Esophagus (tissue), 2 donors: ENCODE measurements around the gene CTNNA2. TPM values are rescaled to one million over a fixed set of nuclear protein-coding genes. Genes with fewer than 3 reads are reported as not detected.

ENCODE experiments used
- H3K27ac ChIP-seq, 2 donors: one replicate each; pipeline ENCODE4 v1.5.1; 2013; ENCODE audit warnings: low read depth in 2 of 2, mild to moderate bottlenecking in 2 of 2, inconsistent platforms in 1 of 2, low read length in 1 of 2, moderate library complexity in 1 of 2
- H3K27me3 ChIP-seq, 2 donors: one replicate each; pipeline ENCODE4 v1.6.1; 2013; ENCODE audit warnings: low read length in 2 of 2, control low read depth in 1 of 2, mild to moderate bottlenecking in 1 of 2; ENCODE audit not compliant: insufficient read depth in 2 of 2, control insufficient read depth in 1 of 2
- H3K36me3 ChIP-seq, 2 donors: one replicate each; pipeline ENCODE4 v1.6.1; 2013; ENCODE audit warnings: low read length in 1 of 2; ENCODE audit not compliant: control insufficient read depth in 2 of 2, insufficient read depth in 2 of 2
- H3K4me1 ChIP-seq, 2 donors: one replicate each; pipeline ENCODE4 v1.6.1; 2013; ENCODE audit warnings: low read length in 1 of 2; ENCODE audit not compliant: control insufficient read depth in 2 of 2, insufficient read depth in 2 of 2
- H3K4me3 ChIP-seq, 2 donors: one replicate each; pipeline ENCODE4 v1.5.1; 2013; ENCODE audit warnings: low read length in 2 of 2, mild to moderate bottlenecking in 2 of 2, low read depth in 1 of 2, moderate library complexity in 1 of 2
- H3K9me3 ChIP-seq, 2 donors: one replicate each; pipeline ENCODE4 v1.6.1; 2013; ENCODE audit warnings: mild to moderate bottlenecking in 2 of 2, low read depth in 1 of 2, low read length in 1 of 2, moderate library complexity in 1 of 2; ENCODE audit not compliant: control insufficient read depth in 2 of 2, insufficient read depth in 1 of 2
- WGBS, 2 donors: extraction: QIAGEN DNeasy Blood & Tissue Kit; methylation state at CpG; one replicate each; pipeline ENCODE4 v1.1.7; 2013; 5-methylcytosine and 5-hydroxymethylcytosine counted together
- polyA plus RNA-seq, 2 donors: library from polyadenylated mRNA; stranded (reverse); fragments of 200-250 nt; gene quantifications; one replicate each; pipeline ENCODE4 v1.2.3, GENCODE V29; 2013
- donor health status: healthy with polysubstance abuse.
- donor health status: Bipolar disorder and iron deficiency.

The CTNNA2 gene
- polyA plus RNA-seq, 2 donors, result 0.02 TPM; not detected in 1

- no peaks in the 10 kb centered on the region for H3K9me3 ChIP-seq
- no peaks in the 10 kb centered on the region for H3K27me3 ChIP-seq
- no peak overlapping the region for H3K4me3 ChIP-seq
- H3K27ac ChIP-seq, result no peak overlapping the region
- H3K4me1 ChIP-seq, result no peaks in the 10 kb centered on the region
- no peaks in the 10 kb centered on the region for H3K36me3 ChIP-seq
- WGBS, 2 donors, result 84 to 89% methylated on average over 5 of the region's 5 CpGs
Measured at GRCh38 chr2:80258793-80259192, 745.9 kb downstream of the CTNNA2 start.

- H3K27ac ChIP-seq, result no peak overlapping the region
- WGBS, 2 donors, result 82 to 92% methylated on average over 3 of the region's 3 CpGs
Measured at GRCh38 chr2:80259292-80259691, 746.4 kb downstream of the CTNNA2 start.

GRCh38 chr2:80266231-80266630 is 753.4 kb downstream of the CTNNA2 start:
- no peak overlapping the region for H3K27ac ChIP-seq
- no peaks in the 10 kb centered on the region for H3K4me1 ChIP-seq
- 82 to 83% methylated on average over 6 of the region's 6 CpGs for WGBS, 2 donors
- H3K9me3 ChIP-seq, result peaks cover 0 to 2% of the 10 kb centered on the region in 2 donors
- no peak overlapping the region for H3K4me3 ChIP-seq
- no peaks in the 10 kb centered on the region for H3K27me3 ChIP-seq
- no peaks in the 10 kb centered on the region for H3K36me3 ChIP-seq

More at GRCh38 chr2:80259292-80259691, 746.4 kb downstream of the CTNNA2 start:
- Histone ChIP-seq H3K36me3 (no peaks in the 10 kb centered on the region), H3K9me3 (no peaks in the 10 kb centered on the region), H3K27me3 (no peaks in the 10 kb centered on the region), H3K4me1 (no peaks in the 10 kb centered on the region), H3K4me3 (no peak overlapping the region)

- no peak overlapping the region for H3K4me3 ChIP-seq
- no peaks in the 10 kb centered on the region for H3K4me1 ChIP-seq
- no peaks in the 10 kb centered on the region for H3K36me3 ChIP-seq
- no peak overlapping the region for H3K27ac ChIP-seq
- no peaks in the 10 kb centered on the region for H3K27me3 ChIP-seq
- 75 to 86% methylated on average over 5 of the region's 5 CpGs for WGBS, 2 donors
- peaks cover 0 to 2% of the 10 kb centered on the region in 2 donors for H3K9me3 ChIP-seq
Measured at GRCh38 chr2:80269806-80270205, 757.0 kb downstream of the CTNNA2 start.

- no peak overlapping the region for H3K27ac ChIP-seq
- H3K4me3 ChIP-seq, result no peak overlapping the region
- H3K9me3 ChIP-seq, result peaks cover 0 to 2% of the 10 kb centered on the region in 2 donors
- no peaks in the 10 kb centered on the region for H3K27me3 ChIP-seq
- no peaks in the 10 kb centered on the region for H3K36me3 ChIP-seq
- WGBS, 2 donors, result 95 to 96% methylated on average over 2 of the region's 2 CpGs
- no peaks in the 10 kb centered on the region for H3K4me1 ChIP-seq
Measured at GRCh38 chr2:80280598-80280997, 767.7 kb downstream of the CTNNA2 start.

- H3K27ac ChIP-seq, result no peak overlapping the region
- H3K9me3 ChIP-seq, result peaks cover 0 to 2% of the 10 kb centered on the region in 2 donors
- no peak overlapping the region for H3K4me3 ChIP-seq
- 90 to 96% methylated on average over 1 of the region's 1 CpG for WGBS, 2 donors
- H3K36me3 ChIP-seq, result no peaks in the 10 kb centered on the region
- no peaks in the 10 kb centered on the region for H3K27me3 ChIP-seq
- H3K4me1 ChIP-seq, result no peaks in the 10 kb centered on the region
Measured at GRCh38 chr2:80281049-80281448, 768.2 kb downstream of the CTNNA2 start.

GRCh38 chr2:80288576-80288975 is 775.7 kb downstream of the CTNNA2 start:
- peaks cover 0 to 2% of the 10 kb centered on the region in 2 donors for H3K9me3 ChIP-seq
- no peak overlapping the region for H3K27ac ChIP-seq
- H3K27me3 ChIP-seq, result no peaks in the 10 kb centered on the region
- H3K4me3 ChIP-seq, result no peak overlapping the region
- H3K36me3 ChIP-seq, result no peaks in the 10 kb centered on the region
- WGBS, 2 donors, result 39 to 40% methylated on average over 5 of the region's 5 CpGs
- no peaks in the 10 kb centered on the region for H3K4me1 ChIP-seq

- 37 to 56% methylated on average over 1 of the region's 1 CpG for WGBS, 2 donors
- Histone ChIP-seq H3K27me3 (no peaks in the 10 kb centered on the region), H3K27ac (no peak overlapping the region)
Measured at GRCh38 chr2:80291656-80292055, 778.8 kb downstream of the CTNNA2 start.

GRCh38 chr2:80292474-80292873 is 779.6 kb downstream of the CTNNA2 start:
- peaks cover 0 to 2% of the 10 kb centered on the region in 2 donors for H3K9me3 ChIP-seq
- H3K4me1 ChIP-seq, result no peaks in the 10 kb centered on the region
- 53 to 63% methylated on average over 3 of the region's 3 CpGs for WGBS, 2 donors
- no peak overlapping the region for H3K27ac ChIP-seq
- no peaks in the 10 kb centered on the region for H3K27me3 ChIP-seq
- H3K36me3 ChIP-seq, result no peaks in the 10 kb centered on the region
- H3K4me3 ChIP-seq, result no peak overlapping the region

More at GRCh38 chr2:80291656-80292055, 778.8 kb downstream of the CTNNA2 start:
- H3K4me3 ChIP-seq, result no peak overlapping the region
- H3K4me1 ChIP-seq, result no peaks in the 10 kb centered on the region
- H3K36me3 ChIP-seq, result no peaks in the 10 kb centered on the region
- H3K9me3 ChIP-seq, result peaks cover 0 to 2% of the 10 kb centered on the region in 2 donors

GRCh38 chr2:80293039-80293438 is 780.2 kb downstream of the CTNNA2 start:
- no peak overlapping the region for H3K27ac ChIP-seq
- peaks cover 0 to 2% of the 10 kb centered on the region in 2 donors for H3K9me3 ChIP-seq
- H3K36me3 ChIP-seq, result no peaks in the 10 kb centered on the region
- H3K4me3 ChIP-seq, result no peak overlapping the region
- H3K27me3 ChIP-seq, result no peaks in the 10 kb centered on the region
- H3K4me1 ChIP-seq, result no peaks in the 10 kb centered on the region
